Skeletal muscle tissue (tissue), 4 donors: ENCODE results near the gene C1QTNF8. TPM values are rescaled to one million over a fixed set of nuclear protein-coding genes. Genes with fewer than 3 reads are reported as not detected.

ENCODE experiments used
- H3K27ac ChIP-seq: one replicate; pipeline ENCODE4 v1.7.0; 2013; ENCODE audit warnings: mild to moderate bottlenecking, low read depth, low read length, inconsistent platforms
- H3K27me3 ChIP-seq, 3 donors: one replicate each; pipeline ENCODE4 v1.7.0; 2013; ENCODE audit warnings: low read length in 3 of 3; ENCODE audit not compliant: control insufficient read depth in 3 of 3, insufficient read depth in 3 of 3
- H3K36me3 ChIP-seq, 3 donors: one replicate each; pipeline ENCODE4 v1.7.0; 2013; ENCODE audit warnings: low read length in 3 of 3; ENCODE audit not compliant: control insufficient read depth in 3 of 3, insufficient read depth in 3 of 3
- H3K4me1 ChIP-seq, 3 donors: one replicate each; pipeline ENCODE4 v1.7.0; 2013; ENCODE audit warnings: low read length in 3 of 3, mild to moderate bottlenecking in 3 of 3; ENCODE audit not compliant: control insufficient read depth in 3 of 3, insufficient read depth in 3 of 3
- H3K4me3 ChIP-seq, 3 donors: one replicate each; pipeline ENCODE4 v1.7.0; 2013; ENCODE audit warnings: low read length in 3 of 3
- H3K9ac ChIP-seq, 3 donors: one replicate each; pipeline ENCODE4 v1.7.0; 2013; ENCODE audit warnings: low read length in 3 of 3, mild to moderate bottlenecking in 3 of 3, moderate library complexity in 2 of 3, low read depth in 1 of 3
- H3K9me3 ChIP-seq, 3 donors: one replicate each; pipeline ENCODE4 v1.7.0; 2013; ENCODE audit warnings: low read length in 3 of 3; ENCODE audit not compliant: control insufficient read depth in 3 of 3
- total RNA-seq: library from RNA; depleted of rRNA; stranded (reverse); fragments of >200 nt; gene quantifications from one replicate; pipeline ENCODE4 v1.2.3, GENCODE V29; 2014
- donor health status: Osteomylitis.

Gene C1QTNF8
- total RNA-seq, 1 donor from 2014 or later = not detected

- Histone ChIP-seq H3K27me3 (peaks cover 49 to 73% (median 66%) of the 10 kb centered on the region in 3 donors), H3K9ac (no peak overlapping the region), H3K4me1 (peaks cover 0 to 6% (median 0%) of the 10 kb centered on the region in 3 donors), H3K36me3 (no peaks in the 10 kb centered on the region), H3K9me3 (no peaks in the 10 kb centered on the region), H3K4me3 (no peak overlapping the region), H3K27ac (no peak overlapping the region)
These were observed 17.4 kb upstream of the C1QTNF8 start for GRCh38 chr16:1113489-1113888.

- Histone ChIP-seq H3K27me3 (peaks cover 51 to 73% (median 70%) of the 10 kb centered on the region in 3 donors), H3K9me3 (no peaks in the 10 kb centered on the region), H3K36me3 (no peaks in the 10 kb centered on the region), H3K27ac (no peak overlapping the region), H3K9ac (no peak overlapping the region), H3K4me3 (no peak overlapping the region), H3K4me1 (peaks cover 0 to 6% (median 0%) of the 10 kb centered on the region in 3 donors)
These were observed 16.6 kb upstream of the C1QTNF8 start for GRCh38 chr16:1112506-1113184.

- Histone ChIP-seq H3K27ac (no peak overlapping the region), H3K27me3 (peaks cover 48 to 86% (median 81%) of the 10 kb centered on the region in 3 donors), H3K4me3 (no peak overlapping the region), H3K36me3 (no peaks in the 10 kb centered on the region), H3K9me3 (no peaks in the 10 kb centered on the region), H3K4me1 (peaks cover 0 to 6% (median 0%) of the 10 kb centered on the region in 3 donors), H3K9ac (no peak overlapping the region)
These were observed 13.6 kb upstream of the C1QTNF8 start for GRCh38 chr16:1109648-1110047.

- no peak overlapping the region for H3K9ac ChIP-seq
- peaks cover 56 to 90% (median 80%) of the 10 kb centered on the region in 3 donors for H3K27me3 ChIP-seq
- H3K4me1 ChIP-seq = peaks cover 0 to 6% (median 0%) of the 10 kb centered on the region in 3 donors
- H3K27ac ChIP-seq = no peak overlapping the region
- no peaks in the 10 kb centered on the region for H3K36me3 ChIP-seq
- no peaks in the 10 kb centered on the region for H3K9me3 ChIP-seq
- H3K4me3 ChIP-seq = no peak overlapping the region
These were observed 12.5 kb upstream of the C1QTNF8 start for GRCh38 chr16:1108299-1109252.

- Histone ChIP-seq H3K27ac (no peak overlapping the region), H3K36me3 (no peaks in the 10 kb centered on the region), H3K9ac (no peak overlapping the region), H3K4me1 (peaks cover 0 to 11% (median 2%) of the 10 kb centered on the region in 3 donors), H3K27me3 (peaks cover 57 to 88% (median 80%) of the 10 kb centered on the region in 3 donors), H3K4me3 (no peak overlapping the region), H3K9me3 (no peaks in the 10 kb centered on the region)
These were observed 11.7 kb upstream of the C1QTNF8 start for GRCh38 chr16:1107731-1108130.

- Histone ChIP-seq H3K36me3 (no peaks in the 10 kb centered on the region), H3K9me3 (no peaks in the 10 kb centered on the region), H3K4me3 (no peak overlapping the region), H3K27ac (no peak overlapping the region), H3K4me1 (peaks cover 0 to 11% (median 2%) of the 10 kb centered on the region in 3 donors), H3K9ac (no peak overlapping the region), H3K27me3 (peaks cover 51 to 82% (median 75%) of the 10 kb centered on the region in 3 donors)
These were observed 11.1 kb upstream of the C1QTNF8 start for GRCh38 chr16:1107141-1107540.

- H3K4me3 ChIP-seq = no peak overlapping the region
- peaks cover 0 to 11% (median 2%) of the 10 kb centered on the region in 3 donors for H3K4me1 ChIP-seq
- no peak overlapping the region for H3K27ac ChIP-seq
- no peaks in the 10 kb centered on the region for H3K9me3 ChIP-seq
- H3K9ac ChIP-seq = no peak overlapping the region
- no peaks in the 10 kb centered on the region for H3K36me3 ChIP-seq
- peaks cover 48 to 77% (median 70%) of the 10 kb centered on the region in 3 donors for H3K27me3 ChIP-seq
These were observed 10.6 kb upstream of the C1QTNF8 start for GRCh38 chr16:1106659-1107058.

GRCh38 chr16:1105888-1106620 lies 10.0 kb upstream of the C1QTNF8 start:
- Histone ChIP-seq H3K36me3 (no peaks in the 10 kb centered on the region), H3K27ac (no peak overlapping the region), H3K4me3 (no peak overlapping the region), H3K4me1 (peaks cover 0 to 11% (median 2%) of the 10 kb centered on the region in 3 donors), H3K9me3 (no peaks in the 10 kb centered on the region), H3K27me3 (peaks cover 48 to 80% (median 69%) of the 10 kb centered on the region in 3 donors), H3K9ac (no peak overlapping the region)

- Histone ChIP-seq H3K9me3 (no peaks in the 10 kb centered on the region), H3K4me3 (no peak overlapping the region), H3K4me1 (peaks cover 0 to 6% (median 5%) of the 10 kb centered on the region in 3 donors), H3K27me3 (peaks cover 29 to 68% (median 50%) of the 10 kb centered on the region in 3 donors), H3K9ac (no peak overlapping the region), H3K27ac (no peak overlapping the region), H3K36me3 (no peaks in the 10 kb centered on the region)
These were observed 7.6 kb upstream of the C1QTNF8 start for GRCh38 chr16:1103636-1103980.
